Brain microvascular endothelial cell (primary cell): ENCODE measurements around the gene KISS1.

Experiments used
- DNase-seq: peaks from one replicate; pipeline ENCODE4 v3.0.0-alpha.2; 2020
- H3K27ac ChIP-seq: fragments of 250-450 bp; sonication (Bioruptor Pico); 2 replicates; pipeline ENCODE4 v1.5.1; 2020; ENCODE audit warnings: mild to moderate bottlenecking, moderate library complexity
- H3K27me3 ChIP-seq: fragments of 250-450 bp; sonication (Bioruptor Pico); replicated peaks from 2 replicates; pipeline ENCODE4 v1.5.1; 2020; ENCODE audit warnings: mild to moderate bottlenecking
- H3K36me3 ChIP-seq: fragments of 250-450 bp; sonication (Bioruptor Pico); replicated peaks from 2 replicates; pipeline ENCODE4 v1.5.1; 2020; ENCODE audit warnings: mild to moderate bottlenecking
- H3K4me3 ChIP-seq: 2 replicates; pipeline ENCODE4 v1.5.1; 2011; ENCODE audit warnings: low read depth, mild to moderate bottlenecking, control low read depth, low read length, moderate library complexity
- in situ Hi-C: cut with HindIII; loops from 2 replicates; pipeline ENCODE4 v1.10.0; 2017; ENCODE audit warnings: low sequenced_read_pairs, low pct_ligation_motif_present
- TF ChIP-seq, protein P1 (sequence below): IDR thresholded peaks from 2 replicates; pipeline ENCODE4 v1.5.1; 2011; ENCODE audit warnings: low read depth, mild to moderate bottlenecking, moderate library complexity, low read length, control low read depth, inconsistent platforms; ENCODE audit errors: missing control alignments

The KISS1 gene

DNA sequence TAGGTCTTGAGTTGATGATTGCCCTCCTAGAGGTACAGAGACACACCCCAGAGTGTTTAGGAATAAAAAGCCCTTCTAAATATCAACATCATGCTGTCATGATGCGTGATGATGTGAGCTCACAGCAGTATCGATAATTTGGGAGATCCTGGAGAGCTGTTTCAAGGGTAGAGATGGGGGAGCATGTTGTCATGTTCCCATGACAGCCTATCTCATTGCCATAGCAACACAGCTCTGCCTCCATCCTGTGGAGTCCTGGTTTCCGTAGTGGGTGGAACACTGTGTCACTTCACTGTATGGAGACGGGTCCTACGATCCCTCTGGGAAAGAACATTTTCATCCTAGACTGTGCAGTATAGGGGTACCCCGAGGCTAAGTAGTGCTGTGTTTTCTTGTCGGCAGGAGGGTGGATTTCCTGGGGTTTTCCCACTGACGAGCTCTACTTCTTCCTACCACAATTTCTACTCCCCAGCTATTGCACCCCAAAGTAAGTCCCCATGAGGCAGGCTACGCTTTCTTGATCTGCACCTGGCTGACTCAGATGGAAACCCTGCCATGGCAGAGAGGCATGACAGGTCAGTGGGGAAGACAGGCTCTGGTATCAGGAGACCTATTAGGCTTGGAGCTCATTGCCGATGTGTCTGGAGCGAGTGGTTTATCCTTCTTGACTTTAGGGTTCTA lies 7.2 kb downstream of the KISS1 start:
- TF ChIP-seq, protein P1, sequence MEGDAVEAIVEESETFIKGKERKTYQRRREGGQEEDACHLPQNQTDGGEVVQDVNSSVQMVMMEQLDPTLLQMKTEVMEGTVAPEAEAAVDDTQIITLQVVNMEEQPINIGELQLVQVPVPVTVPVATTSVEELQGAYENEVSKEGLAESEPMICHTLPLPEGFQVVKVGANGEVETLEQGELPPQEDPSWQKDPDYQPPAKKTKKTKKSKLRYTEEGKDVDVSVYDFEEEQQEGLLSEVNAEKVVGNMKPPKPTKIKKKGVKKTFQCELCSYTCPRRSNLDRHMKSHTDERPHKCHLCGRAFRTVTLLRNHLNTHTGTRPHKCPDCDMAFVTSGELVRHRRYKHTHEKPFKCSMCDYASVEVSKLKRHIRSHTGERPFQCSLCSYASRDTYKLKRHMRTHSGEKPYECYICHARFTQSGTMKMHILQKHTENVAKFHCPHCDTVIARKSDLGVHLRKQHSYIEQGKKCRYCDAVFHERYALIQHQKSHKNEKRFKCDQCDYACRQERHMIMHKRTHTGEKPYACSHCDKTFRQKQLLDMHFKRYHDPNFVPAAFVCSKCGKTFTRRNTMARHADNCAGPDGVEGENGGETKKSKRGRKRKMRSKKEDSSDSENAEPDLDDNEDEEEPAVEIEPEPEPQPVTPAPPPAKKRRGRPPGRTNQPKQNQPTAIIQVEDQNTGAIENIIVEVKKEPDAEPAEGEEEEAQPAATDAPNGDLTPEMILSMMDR: no peak
- Histone ChIP-seq H3K36me3 (no peaks in the 10 kb centered on the region), H3K27ac (no peak overlapping the region), H3K4me3 (no peak overlapping the region), H3K27me3 (peaks cover 2% of the 10 kb centered on the region)
- DNase-seq: no peak
- in situ Hi-C loops: no loop called here

DNA sequence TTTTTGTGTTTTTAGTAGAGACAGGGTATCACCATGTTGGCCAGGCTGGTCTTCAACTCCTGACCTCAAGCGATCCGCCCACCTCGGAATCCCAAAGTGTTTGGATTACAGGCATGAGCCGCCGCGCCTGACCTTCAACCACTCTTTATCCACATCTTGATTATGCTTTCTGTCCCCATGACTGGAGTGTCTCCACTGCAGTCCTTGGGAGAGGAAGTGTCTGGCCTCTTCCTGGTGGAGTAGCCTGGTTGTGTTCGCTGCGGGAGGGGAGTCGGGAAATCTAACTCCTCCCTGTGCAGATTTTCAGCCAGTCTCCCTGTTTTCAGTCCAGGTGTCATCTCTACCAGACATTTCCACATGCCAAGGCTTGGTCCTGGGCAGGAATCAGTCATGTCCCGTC lies 9.7 kb downstream of the KISS1 start:
- DNase-seq: no peak
- no peaks in the 10 kb centered on the region for H3K36me3 ChIP-seq
- no peak overlapping the region for H3K4me3 ChIP-seq
- no peak overlapping the region for H3K27ac ChIP-seq
- in situ Hi-C loops: no loop called here
- TF ChIP-seq, protein P1: no peak
- peaks cover 2% of the 10 kb centered on the region for H3K27me3 ChIP-seq

DNA sequence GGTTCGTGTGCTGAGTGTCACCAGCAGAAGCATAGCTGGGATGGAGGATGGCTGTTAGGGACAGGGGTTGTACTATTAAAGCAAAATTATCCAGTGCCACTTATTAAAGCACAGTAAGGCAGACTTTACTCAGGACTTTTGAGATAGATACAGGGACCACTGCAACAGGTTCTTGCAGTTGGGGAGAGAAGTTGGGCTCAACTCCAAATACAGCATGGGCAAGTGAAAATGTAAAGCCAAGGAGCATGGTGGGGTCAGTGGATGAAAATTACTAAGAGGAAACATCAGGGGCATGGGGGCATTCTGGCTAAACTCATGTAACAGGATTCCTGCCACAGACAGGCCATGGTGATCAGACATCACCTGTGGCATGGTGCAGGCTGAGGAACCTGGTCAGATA lies 15.2 kb downstream of the KISS1 start:
- Histone ChIP-seq H3K36me3 (no peaks in the 10 kb centered on the region), H3K4me3 (no peak overlapping the region), H3K27ac (no peak overlapping the region), H3K27me3 (no peaks in the 10 kb centered on the region)
- TF ChIP-seq, protein P1: no peak
- DNase-seq: no peak
- in situ Hi-C loops: no loop called here

DNA sequence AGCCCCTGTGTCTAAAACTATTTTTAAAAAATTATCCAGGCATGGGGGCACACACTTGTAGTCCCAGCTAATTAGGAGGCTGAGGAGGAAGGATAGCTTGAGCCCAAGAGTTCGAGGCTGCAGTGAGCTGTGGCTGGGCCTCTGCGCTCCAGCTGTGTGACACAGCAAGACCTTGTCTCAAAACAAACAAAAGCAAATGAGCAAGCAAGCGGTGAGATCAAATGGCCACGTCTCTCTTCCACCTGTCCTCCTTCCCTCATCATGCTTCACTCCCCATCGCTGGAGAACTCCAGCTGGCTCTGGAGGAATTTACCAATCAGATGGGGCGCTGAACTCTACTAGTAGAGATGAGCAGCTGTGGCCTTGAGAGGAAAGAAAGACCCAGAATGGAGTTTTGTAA lies 16.2 kb downstream of the KISS1 start:
- TF ChIP-seq, protein P1: no peak
- H3K27ac ChIP-seq: no peak overlapping the region
- in situ Hi-C loops: no loop called here
- no peak for DNase-seq
- no peaks in the 10 kb centered on the region for H3K36me3 ChIP-seq
- no peaks in the 10 kb centered on the region for H3K27me3 ChIP-seq
- H3K4me3 ChIP-seq: no peak overlapping the region

DNA sequence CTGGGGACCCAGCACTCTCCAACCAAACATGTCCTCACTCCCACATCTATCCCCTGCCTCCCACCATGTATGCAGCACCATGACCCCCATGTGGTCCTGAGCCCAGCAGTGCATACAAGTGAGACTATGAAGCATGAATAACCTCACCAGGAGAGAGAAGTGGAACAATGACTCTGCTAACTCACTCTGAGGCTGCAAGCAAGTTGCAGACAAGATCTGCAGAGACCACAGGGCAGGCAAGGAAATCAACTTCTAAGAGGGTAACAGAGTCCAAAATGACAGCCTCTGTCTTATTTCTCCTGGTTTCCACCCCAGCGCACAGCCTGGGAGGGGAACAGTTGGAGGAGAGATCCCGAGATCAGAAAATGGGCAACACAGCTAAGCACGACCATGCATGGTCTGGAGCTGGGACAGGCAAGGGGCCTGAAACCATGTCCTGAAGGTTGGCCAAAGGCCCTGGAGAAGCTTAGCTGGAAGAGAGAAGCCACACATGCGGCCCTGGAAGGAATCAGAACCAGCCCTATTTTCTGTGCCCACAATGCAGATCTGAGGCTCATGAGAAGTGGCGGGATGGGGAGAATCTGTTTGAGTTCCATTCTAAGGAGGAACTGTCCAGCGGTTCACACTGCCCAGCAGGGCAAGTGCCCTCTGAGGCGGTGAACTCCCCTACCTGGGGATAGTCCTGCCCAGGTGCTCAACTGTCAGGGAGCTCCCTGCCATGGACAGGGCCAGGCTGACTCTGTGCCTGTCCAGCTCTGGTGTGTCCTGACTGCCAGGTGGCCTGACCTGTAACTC lies 17.6 kb downstream of the KISS1 start:
- no peak for DNase-seq
- in situ Hi-C loops: no loop called here
- TF ChIP-seq, protein P1: no peak
- no peaks in the 10 kb centered on the region for H3K27me3 ChIP-seq
- no peak overlapping the region for H3K4me3 ChIP-seq
- H3K36me3 ChIP-seq: no peaks in the 10 kb centered on the region
- H3K27ac ChIP-seq: no peak overlapping the region
